ENCODE results near the gene FPR1. TPM values are rescaled to one million over a fixed set of nuclear protein-coding genes. Genes with fewer than 3 reads are reported as not detected.

Gene FPR1
- total RNA-seq, 1 donor from 2014 or later: not detected

DNA sequence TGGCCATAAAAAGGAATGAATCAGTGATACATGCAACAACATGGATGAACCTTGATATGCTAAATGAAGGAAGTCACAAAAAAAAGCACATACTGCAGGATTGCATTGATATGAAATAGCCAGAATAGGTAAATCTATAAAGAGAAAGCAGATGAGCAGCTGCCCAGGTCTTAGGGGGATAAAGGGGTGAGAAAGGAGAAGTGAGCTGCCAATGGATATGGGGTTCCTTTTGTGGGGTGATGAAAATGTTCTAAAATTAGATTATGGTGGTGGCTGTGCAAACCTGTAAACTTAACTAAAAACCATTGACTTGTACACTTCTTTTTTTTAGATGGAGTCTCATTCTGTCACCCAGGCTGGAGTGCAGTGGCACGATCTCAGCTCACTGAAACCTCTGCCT, 40.0 kb downstream of the FPR1 start:
- Mint-ChIP-seq H3K36me3 (ENCODE audit: low read depth, unreplicated experiment) (peaks cover 13% of the 10 kb centered on the region), H3K4me1 (ENCODE audit: low read depth, unreplicated experiment) (peaks cover 10% of the 10 kb centered on the region), H3K9me3 (ENCODE audit: unreplicated experiment) (peaks cover 9% of the 10 kb centered on the region), H3K4me3 (ENCODE audit: unreplicated experiment) (no peak overlapping the region), H3K27ac (ENCODE audit: unreplicated experiment) (no peak overlapping the region), H3K27me3 (ENCODE audit: low read depth, unreplicated experiment) (peaks cover 15% of the 10 kb centered on the region)
- no peak overlapping the region for H3K4me2 ChIP-seq (ENCODE audit: low read length)
- no peak overlapping the region for H3K4me3 ChIP-seq (ENCODE audit: insufficient read depth, low read depth, low read length)
- H4K20me1 ChIP-seq (ENCODE audit: insufficient read depth, low read length): peaks cover 7% of the 10 kb centered on the region
- no peak for TF ChIP-seq EZH2 (IDR thresholded peaks at IDR 0.05; ENCODE audit: insufficient read depth, low read length)
- TF ChIP-seq, protein P1, sequence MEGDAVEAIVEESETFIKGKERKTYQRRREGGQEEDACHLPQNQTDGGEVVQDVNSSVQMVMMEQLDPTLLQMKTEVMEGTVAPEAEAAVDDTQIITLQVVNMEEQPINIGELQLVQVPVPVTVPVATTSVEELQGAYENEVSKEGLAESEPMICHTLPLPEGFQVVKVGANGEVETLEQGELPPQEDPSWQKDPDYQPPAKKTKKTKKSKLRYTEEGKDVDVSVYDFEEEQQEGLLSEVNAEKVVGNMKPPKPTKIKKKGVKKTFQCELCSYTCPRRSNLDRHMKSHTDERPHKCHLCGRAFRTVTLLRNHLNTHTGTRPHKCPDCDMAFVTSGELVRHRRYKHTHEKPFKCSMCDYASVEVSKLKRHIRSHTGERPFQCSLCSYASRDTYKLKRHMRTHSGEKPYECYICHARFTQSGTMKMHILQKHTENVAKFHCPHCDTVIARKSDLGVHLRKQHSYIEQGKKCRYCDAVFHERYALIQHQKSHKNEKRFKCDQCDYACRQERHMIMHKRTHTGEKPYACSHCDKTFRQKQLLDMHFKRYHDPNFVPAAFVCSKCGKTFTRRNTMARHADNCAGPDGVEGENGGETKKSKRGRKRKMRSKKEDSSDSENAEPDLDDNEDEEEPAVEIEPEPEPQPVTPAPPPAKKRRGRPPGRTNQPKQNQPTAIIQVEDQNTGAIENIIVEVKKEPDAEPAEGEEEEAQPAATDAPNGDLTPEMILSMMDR (IDR thresholded peaks at IDR 0.05; ENCODE audit: insufficient read depth, low read depth, low read length): no peak
- H3K36me3 ChIP-seq (ENCODE audit: insufficient read depth, low read length): peaks cover 7% of the 10 kb centered on the region
- no peak overlapping the region for H3K9ac ChIP-seq (ENCODE audit: low read length)
- FAIRE-seq (no peak), DNase-seq (ENCODE audit: low read depth) (no peak)
- peaks cover 2% of the 10 kb centered on the region for H3K9me3 ChIP-seq (ENCODE audit: insufficient read depth, low read depth, low read length)
- no peak overlapping the region for H3K27ac ChIP-seq (ENCODE audit: low read depth, low read length)
- no peak overlapping the region for H2AFZ ChIP-seq (ENCODE audit: low read depth, low read length)
- H3K27me3 ChIP-seq (ENCODE audit: insufficient read depth, low read length): no peaks in the 10 kb centered on the region
- H3K79me2 ChIP-seq (ENCODE audit: insufficient read depth, low read length): no peaks in the 10 kb centered on the region
- no peaks in the 10 kb centered on the region for H3K4me1 ChIP-seq (ENCODE audit: insufficient read depth, low read length)

DNA sequence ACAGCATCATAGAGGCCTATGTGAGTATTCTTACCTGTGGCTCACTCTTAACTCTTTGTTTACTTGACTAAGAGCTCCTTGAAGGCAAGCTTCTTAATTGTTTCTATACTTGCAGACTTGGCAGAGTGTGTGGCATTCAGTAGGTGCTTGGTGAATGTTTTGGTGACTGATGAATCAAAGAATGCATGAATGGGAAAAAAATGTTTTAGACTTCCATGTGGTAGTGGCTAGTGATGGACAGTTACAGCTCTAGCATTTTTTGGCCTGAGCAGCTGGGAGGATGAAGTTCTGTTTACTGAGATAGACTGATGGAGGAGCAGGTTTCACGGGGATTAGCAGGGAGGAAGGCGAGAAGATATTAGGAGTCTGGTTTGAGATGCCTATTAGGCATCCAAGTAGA, 41.5 kb downstream of the FPR1 start:
- Histone ChIP-seq H3K4me1 (ENCODE audit: insufficient read depth, low read length) (no peaks in the 10 kb centered on the region), H3K27me3 (ENCODE audit: insufficient read depth, low read length) (no peaks in the 10 kb centered on the region), H3K4me2 (ENCODE audit: low read length) (no peak overlapping the region), H3K4me3 (ENCODE audit: insufficient read depth, low read depth, low read length) (no peak overlapping the region), H2AFZ (ENCODE audit: low read depth, low read length) (no peak overlapping the region), H3K9ac (ENCODE audit: low read length) (no peak overlapping the region), H3K27ac (ENCODE audit: low read depth, low read length) (no peak overlapping the region), H3K79me2 (ENCODE audit: insufficient read depth, low read length) (peaks cover under 1% of the 10 kb centered on the region), H3K9me3 (ENCODE audit: insufficient read depth, low read depth, low read length) (no peaks in the 10 kb centered on the region), H3K36me3 (ENCODE audit: insufficient read depth, low read length) (peaks cover 16% of the 10 kb centered on the region), H4K20me1 (ENCODE audit: insufficient read depth, low read length) (peaks cover 15% of the 10 kb centered on the region)
- H3K27ac Mint-ChIP-seq (ENCODE audit: unreplicated experiment): peak overlapping the region; percentile 83
- TF ChIP-seq, protein P1 (IDR thresholded peaks at IDR 0.05; ENCODE audit: insufficient read depth, low read depth, low read length): no peak
- no peak for TF ChIP-seq EZH2 (IDR thresholded peaks at IDR 0.05; ENCODE audit: insufficient read depth, low read length)
- FAIRE-seq (no peak), DNase-seq (ENCODE audit: low read depth) (peak; percentile 39)
- H3K27me3 Mint-ChIP-seq (ENCODE audit: low read depth, unreplicated experiment): peaks cover under 1% of the 10 kb centered on the region
- peaks cover 21% of the 10 kb centered on the region for H3K4me1 Mint-ChIP-seq (ENCODE audit: low read depth, unreplicated experiment)
- H3K4me3 Mint-ChIP-seq (ENCODE audit: unreplicated experiment): no peak overlapping the region
- peaks cover 4% of the 10 kb centered on the region for H3K9me3 Mint-ChIP-seq (ENCODE audit: unreplicated experiment)
- peaks cover 23% of the 10 kb centered on the region for H3K36me3 Mint-ChIP-seq (ENCODE audit: low read depth, unreplicated experiment)

GRCh38 chr19:51709575-51709974, 42.1 kb downstream of the FPR1 start:
- H3K4me2 ChIP-seq (ENCODE audit: low read length): no peak overlapping the region
- peaks cover 24% of the 10 kb centered on the region for H3K4me1 Mint-ChIP-seq (ENCODE audit: low read depth, unreplicated experiment)
- H3K4me1 ChIP-seq (ENCODE audit: insufficient read depth, low read length): peaks cover 1% of the 10 kb centered on the region
- peaks cover 19% of the 10 kb centered on the region for H3K36me3 ChIP-seq (ENCODE audit: insufficient read depth, low read length)
- peaks cover 6% of the 10 kb centered on the region for H3K79me2 ChIP-seq (ENCODE audit: insufficient read depth, low read length)
- H3K9me3 Mint-ChIP-seq (ENCODE audit: unreplicated experiment): peaks cover 4% of the 10 kb centered on the region
- H3K27me3 ChIP-seq (ENCODE audit: insufficient read depth, low read length): no peaks in the 10 kb centered on the region
- H3K27ac Mint-ChIP-seq (ENCODE audit: unreplicated experiment): no peak overlapping the region
- no peak overlapping the region for H3K27ac ChIP-seq (ENCODE audit: low read depth, low read length)
- DNase-seq (ENCODE audit: low read depth) (no peak), FAIRE-seq (no peak)
- TF ChIP-seq, protein P1 (IDR thresholded peaks at IDR 0.05; ENCODE audit: insufficient read depth, low read depth, low read length): no peak
- TF ChIP-seq EZH2 (IDR thresholded peaks at IDR 0.05; ENCODE audit: insufficient read depth, low read length): no peak
- no peaks in the 10 kb centered on the region for H3K27me3 Mint-ChIP-seq (ENCODE audit: low read depth, unreplicated experiment)
- H4K20me1 ChIP-seq (ENCODE audit: insufficient read depth, low read length): peaks cover 15% of the 10 kb centered on the region
- H3K4me3 Mint-ChIP-seq (ENCODE audit: unreplicated experiment): peak overlapping the region; percentile 4
- H3K9me3 ChIP-seq (ENCODE audit: insufficient read depth, low read depth, low read length): no peaks in the 10 kb centered on the region
- H3K36me3 Mint-ChIP-seq (ENCODE audit: low read depth, unreplicated experiment): peaks cover 26% of the 10 kb centered on the region
- no peak overlapping the region for H3K9ac ChIP-seq (ENCODE audit: low read length)
- no peak overlapping the region for H3K4me3 ChIP-seq (ENCODE audit: insufficient read depth, low read depth, low read length)
- no peak overlapping the region for H2AFZ ChIP-seq (ENCODE audit: low read depth, low read length)
